ENCODE measurements around the gene MAPK8.

Gene MAPK8

GRCh38 chr10:48460182-48460581 lies 153.7 kb downstream of the MAPK8 start (continued):
- TF ChIP-seq, protein P1, sequence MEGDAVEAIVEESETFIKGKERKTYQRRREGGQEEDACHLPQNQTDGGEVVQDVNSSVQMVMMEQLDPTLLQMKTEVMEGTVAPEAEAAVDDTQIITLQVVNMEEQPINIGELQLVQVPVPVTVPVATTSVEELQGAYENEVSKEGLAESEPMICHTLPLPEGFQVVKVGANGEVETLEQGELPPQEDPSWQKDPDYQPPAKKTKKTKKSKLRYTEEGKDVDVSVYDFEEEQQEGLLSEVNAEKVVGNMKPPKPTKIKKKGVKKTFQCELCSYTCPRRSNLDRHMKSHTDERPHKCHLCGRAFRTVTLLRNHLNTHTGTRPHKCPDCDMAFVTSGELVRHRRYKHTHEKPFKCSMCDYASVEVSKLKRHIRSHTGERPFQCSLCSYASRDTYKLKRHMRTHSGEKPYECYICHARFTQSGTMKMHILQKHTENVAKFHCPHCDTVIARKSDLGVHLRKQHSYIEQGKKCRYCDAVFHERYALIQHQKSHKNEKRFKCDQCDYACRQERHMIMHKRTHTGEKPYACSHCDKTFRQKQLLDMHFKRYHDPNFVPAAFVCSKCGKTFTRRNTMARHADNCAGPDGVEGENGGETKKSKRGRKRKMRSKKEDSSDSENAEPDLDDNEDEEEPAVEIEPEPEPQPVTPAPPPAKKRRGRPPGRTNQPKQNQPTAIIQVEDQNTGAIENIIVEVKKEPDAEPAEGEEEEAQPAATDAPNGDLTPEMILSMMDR (tag by site-specific recombination; IDR thresholded peaks at IDR 0.05): no peak
- TF ChIP-seq SP2 (tag by site-specific recombination; IDR thresholded peaks at IDR 0.05) (no peak), ZNF140 (tag by site-specific recombination; IDR thresholded peaks at IDR 0.05) (no peak), ZBTB21 (tag by site-specific recombination; IDR thresholded peaks at IDR 0.05) (no peak), ZBTB8A (tag by site-specific recombination; IDR thresholded peaks at IDR 0.05) (no peak), ZIC2 (tag by site-specific recombination; IDR thresholded peaks at IDR 0.05) (no peak)

GRCh38 chr10:48461623-48462481 lies 155.4 kb downstream of the MAPK8 start:
- no peaks in the 10 kb centered on the region for H3K9me3 ChIP-seq (ENCODE audit: control insufficient read depth, insufficient read depth, low read depth, low read length)
- TF ChIP-seq ZIC2 (tag by site-specific recombination; IDR thresholded peaks at IDR 0.05) (peak; percentile 52; the same call in 1 of the 2 replicates), ZNF501 (tag by site-specific recombination; IDR thresholded peaks at IDR 0.05) (no peak)
- CTCF ChIA-PET: no interaction called here
- H3K4me3 ChIP-seq (ENCODE audit: low read depth, low read length): no peak overlapping the region
- H3K4me1 ChIP-seq (ENCODE audit: control insufficient read depth, insufficient read depth, low read length): no peaks in the 10 kb centered on the region
- POLR2A ChIA-PET: no interaction called here
- no peak overlapping the region for H3K27ac ChIP-seq (ENCODE audit: extremely low read depth, low read depth, low read length)
- no peaks in the 10 kb centered on the region for H3K36me3 ChIP-seq (ENCODE audit: control insufficient read depth in 2 of 2, insufficient read depth in 1 of 2, low read length in 2 of 2)

GRCh38 chr10:48462482-48463020 lies 156.1 kb downstream of the MAPK8 start:
- TF ChIP-seq ZNF248 (tag by site-specific recombination; IDR thresholded peaks at IDR 0.05): no peak
- TF ChIP-seq ZNF366 (tag by site-specific recombination; conservative IDR thresholded peaks at IDR 0.05): no peak
- TF ChIP-seq ZNF391 (tag by site-specific recombination; IDR thresholded peaks at IDR 0.05; ENCODE audit: borderline replicate concordance, low read depth): no peak
- TF ChIP-seq RBAK (tag by site-specific recombination; IDR thresholded peaks at IDR 0.05): no peak
- no peak for TF ChIP-seq ZNF19 (tag by site-specific recombination; IDR thresholded peaks at IDR 0.05; ENCODE audit: low read depth)
- TF ChIP-seq IKZF3 (tag by site-specific recombination; IDR thresholded peaks at IDR 0.05): no peak
- no peak for TF ChIP-seq ZNF473 (tag by site-specific recombination; IDR thresholded peaks at IDR 0.05)
- no peak for TF ChIP-seq ZNF174 (tag by site-specific recombination; IDR thresholded peaks at IDR 0.05)
- TF ChIP-seq, protein P2, sequence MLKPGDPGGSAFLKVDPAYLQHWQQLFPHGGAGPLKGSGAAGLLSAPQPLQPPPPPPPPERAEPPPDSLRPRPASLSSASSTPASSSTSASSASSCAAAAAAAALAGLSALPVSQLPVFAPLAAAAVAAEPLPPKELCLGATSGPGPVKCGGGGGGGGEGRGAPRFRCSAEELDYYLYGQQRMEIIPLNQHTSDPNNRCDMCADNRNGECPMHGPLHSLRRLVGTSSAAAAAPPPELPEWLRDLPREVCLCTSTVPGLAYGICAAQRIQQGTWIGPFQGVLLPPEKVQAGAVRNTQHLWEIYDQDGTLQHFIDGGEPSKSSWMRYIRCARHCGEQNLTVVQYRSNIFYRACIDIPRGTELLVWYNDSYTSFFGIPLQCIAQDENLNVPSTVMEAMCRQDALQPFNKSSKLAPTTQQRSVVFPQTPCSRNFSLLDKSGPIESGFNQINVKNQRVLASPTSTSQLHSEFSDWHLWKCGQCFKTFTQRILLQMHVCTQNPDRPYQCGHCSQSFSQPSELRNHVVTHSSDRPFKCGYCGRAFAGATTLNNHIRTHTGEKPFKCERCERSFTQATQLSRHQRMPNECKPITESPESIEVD (tag by site-specific recombination; IDR thresholded peaks at IDR 0.05): no peak
- no peak for TF ChIP-seq ZIC2 (tag by site-specific recombination; IDR thresholded peaks at IDR 0.05)
- TF ChIP-seq, protein P3, sequence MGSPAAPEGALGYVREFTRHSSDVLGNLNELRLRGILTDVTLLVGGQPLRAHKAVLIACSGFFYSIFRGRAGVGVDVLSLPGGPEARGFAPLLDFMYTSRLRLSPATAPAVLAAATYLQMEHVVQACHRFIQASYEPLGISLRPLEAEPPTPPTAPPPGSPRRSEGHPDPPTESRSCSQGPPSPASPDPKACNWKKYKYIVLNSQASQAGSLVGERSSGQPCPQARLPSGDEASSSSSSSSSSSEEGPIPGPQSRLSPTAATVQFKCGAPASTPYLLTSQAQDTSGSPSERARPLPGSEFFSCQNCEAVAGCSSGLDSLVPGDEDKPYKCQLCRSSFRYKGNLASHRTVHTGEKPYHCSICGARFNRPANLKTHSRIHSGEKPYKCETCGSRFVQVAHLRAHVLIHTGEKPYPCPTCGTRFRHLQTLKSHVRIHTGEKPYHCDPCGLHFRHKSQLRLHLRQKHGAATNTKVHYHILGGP (tag by site-specific recombination; IDR thresholded peaks at IDR 0.05): no peak
- TF ChIP-seq ZBTB1 (tag by site-specific recombination; IDR thresholded peaks at IDR 0.05): no peak
- no peak for TF ChIP-seq ZNF2 (tag by site-specific recombination; IDR thresholded peaks at IDR 0.05)
- TF ChIP-seq ZBTB7A (tag by site-specific recombination; IDR thresholded peaks at IDR 0.05; ENCODE audit: low read depth): no peak
- Histone ChIP-seq H3K9me3 (ENCODE audit: control insufficient read depth, insufficient read depth, low read depth, low read length) (no peaks in the 10 kb centered on the region), H3K4me3 (ENCODE audit: low read depth, low read length) (no peak overlapping the region), H3K27ac (ENCODE audit: extremely low read depth, low read depth, low read length) (no peak overlapping the region), H3K36me3 (ENCODE audit: control insufficient read depth in 2 of 2, insufficient read depth in 1 of 2, low read length in 2 of 2) (no peaks in the 10 kb centered on the region), H3K4me1 (ENCODE audit: control insufficient read depth, insufficient read depth, low read length) (no peaks in the 10 kb centered on the region)
- POLR2A ChIA-PET: no interaction called here
- CTCF ChIA-PET: no interaction called here

Data from HEK293 (cell line).